Stimulated activated CD4-positive, alpha-beta T cell treated with anti-CD3 and anti-CD28 coated beads, Interleukin-1b, Interleukin-23, amount 100 ng/mL, for 1 hour (primary cell): ENCODE data around the gene LITAFD.

ENCODE experiments used
- DNase-seq, 2 donors: peaks; one replicate each; pipeline ENCODE4 v3.0.0-alpha.2; 2020; ENCODE audit warnings: low read depth in 2 of 2

Gene LITAFD

DNA sequence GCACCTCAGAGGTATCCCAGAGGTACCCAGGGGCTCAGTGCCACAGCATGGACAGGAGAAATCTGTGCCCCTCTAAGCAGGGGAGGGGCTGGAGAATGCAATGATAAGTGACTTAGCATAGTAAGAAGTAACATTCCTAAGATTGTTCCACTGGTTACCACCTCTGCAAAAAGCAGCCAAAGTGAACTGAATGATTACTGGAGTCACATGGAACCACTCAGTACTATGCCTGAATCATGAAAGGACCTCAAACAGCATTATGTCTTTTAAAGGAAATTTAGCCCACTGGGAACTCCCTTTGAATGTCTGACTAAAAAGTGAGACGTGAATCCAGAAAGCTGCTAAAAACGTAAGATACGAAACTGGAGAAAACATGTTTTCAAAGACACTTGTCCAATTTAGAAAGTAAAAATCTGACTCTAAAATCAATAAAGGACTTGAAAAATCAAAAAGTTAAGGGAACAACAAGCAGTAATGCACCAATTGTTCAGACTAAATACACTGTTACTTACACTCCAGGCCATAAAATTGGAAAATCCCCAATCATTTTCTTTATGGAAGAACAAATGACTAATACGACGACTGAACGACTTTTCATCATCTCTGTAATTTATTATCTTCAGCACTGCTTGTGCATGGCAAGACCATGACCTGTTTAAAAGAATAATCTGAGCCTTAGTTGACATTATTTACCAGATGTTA, 38.6 kb downstream of the LITAFD start:
- DNase-seq: no peak

DNA sequence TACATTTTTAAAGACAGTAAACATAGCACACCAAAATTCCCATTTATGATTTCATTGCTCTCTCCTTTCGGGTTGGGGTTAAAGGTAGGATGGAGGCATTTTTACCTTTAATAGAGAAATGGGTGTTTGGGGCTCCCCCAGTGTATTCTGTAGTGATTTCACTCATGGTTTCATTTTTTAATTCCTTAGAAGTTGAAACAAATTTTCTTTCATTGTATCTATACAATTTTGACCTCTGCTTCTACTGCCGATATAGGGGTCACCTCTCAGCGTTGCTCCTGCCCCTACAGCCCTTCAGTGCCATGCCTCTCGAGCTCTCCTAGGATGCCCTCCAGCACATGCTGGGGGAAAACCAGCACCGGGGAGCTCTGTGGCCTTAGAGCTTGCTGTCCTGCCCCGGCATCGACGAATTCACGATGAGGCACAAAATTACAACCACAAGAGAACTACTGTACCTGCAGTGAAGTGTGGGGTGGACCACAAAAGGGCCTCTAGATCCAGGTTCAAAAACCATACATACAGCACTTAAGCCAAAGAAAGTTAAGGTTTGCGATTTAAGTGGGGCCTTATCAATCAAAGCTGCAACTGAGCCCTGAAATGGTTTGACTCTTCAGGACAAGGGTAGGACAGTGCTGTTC, 39.3 kb downstream of the LITAFD start:
- DNase-seq: no peak

DNA sequence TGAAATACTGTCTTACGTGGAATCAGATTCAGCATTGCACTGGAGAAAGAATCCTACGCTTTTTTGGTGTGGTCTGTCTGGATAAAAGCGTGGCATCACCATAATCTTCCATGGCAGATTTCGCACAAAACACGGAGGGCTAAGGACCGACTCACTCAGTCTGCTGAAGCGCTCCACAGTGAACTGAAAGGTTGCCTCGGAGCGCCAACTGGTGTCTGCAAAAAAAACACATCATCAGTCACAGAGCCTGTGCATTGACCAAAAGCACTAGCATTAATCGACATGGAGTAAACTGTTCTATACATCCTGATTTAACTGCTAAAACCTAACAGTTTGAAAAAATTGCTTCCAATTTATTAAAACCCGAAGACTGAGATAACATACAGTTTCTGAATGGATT, 41.0 kb downstream of the LITAFD start:
- DNase-seq: no peak

DNA sequence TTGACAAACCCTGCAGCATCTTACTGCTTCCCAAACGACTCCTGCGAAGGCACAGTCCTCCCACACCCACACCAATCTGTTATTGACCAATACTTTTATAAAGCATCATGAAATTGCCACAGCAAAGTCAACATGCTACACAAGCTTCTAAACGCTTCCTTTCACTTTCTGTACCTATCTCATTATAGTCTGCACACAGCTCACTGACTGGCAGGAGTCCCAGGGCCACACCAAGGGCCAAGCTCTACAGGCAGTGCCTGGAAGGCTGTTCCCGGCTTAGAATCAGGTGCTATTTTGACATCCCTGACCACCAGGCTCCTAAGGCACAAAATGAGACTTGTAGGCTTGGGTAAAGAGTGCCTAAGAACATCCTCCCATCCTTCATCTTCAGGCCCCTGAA, 42.1 kb downstream of the LITAFD start:
- DNase-seq: no peak

DNA sequence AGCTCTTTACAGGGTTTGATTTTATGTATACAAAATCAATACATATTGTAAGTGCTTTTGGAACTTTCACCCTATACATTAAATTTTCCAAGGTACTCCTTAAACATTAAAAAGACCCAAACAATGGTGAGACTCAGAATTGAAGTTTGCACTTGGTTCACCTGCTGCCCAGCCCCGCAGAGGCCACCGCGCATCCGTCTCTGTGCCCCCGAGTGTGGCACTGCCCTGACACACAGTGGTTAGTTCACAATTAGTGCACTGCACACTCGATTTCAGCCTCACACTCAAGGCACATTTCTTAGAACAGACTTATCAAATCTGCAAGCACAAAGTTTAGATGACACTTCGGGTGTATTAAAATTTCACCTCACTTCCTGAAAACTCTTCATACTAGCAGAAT, 43.3 kb downstream of the LITAFD start:
- no peak for DNase-seq

DNA sequence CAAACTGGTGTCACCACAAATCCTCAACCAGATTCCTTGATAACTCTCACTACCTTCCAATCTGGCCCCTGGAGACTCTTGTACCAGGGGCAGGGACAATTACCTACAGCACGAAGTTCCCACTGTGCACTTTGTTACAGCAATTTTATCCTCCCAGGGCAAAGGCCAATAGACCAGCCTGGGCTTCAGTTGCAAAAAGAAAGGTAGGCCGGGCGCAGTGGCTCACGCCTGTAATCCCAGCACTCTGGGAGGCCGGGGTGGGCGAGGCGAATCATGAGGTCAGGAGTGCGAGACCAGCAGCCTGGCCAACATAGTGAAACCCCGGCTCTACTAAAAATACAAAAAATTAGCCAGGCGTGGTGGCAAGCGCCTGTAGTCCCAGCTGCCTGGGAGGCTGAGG, 44.7 kb downstream of the LITAFD start:
- DNase-seq: no peak

DNA sequence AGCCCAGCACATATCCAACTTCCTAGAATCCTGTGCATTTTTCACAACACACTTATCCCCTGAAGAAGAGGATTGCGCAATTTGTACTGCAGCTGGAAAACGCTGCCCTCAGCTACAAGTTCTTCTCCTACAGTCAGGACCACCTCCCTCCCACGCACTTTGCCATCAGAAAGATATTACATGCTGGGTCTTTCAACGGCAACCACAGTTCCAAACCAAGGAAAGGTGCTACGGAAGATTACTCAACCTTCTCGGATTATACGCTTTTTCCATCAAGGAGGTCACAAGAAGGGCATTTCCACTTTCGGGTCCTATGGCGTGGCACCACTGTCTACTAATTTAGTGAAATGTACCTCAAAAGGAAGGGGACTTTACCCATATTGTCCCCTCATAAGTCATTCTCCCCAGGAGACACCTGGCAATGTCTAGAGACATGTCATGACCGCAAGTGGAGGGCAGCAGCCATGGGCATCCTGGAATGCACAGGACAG, 46.4 kb downstream of the LITAFD start:
- DNase-seq: no peak

DNA sequence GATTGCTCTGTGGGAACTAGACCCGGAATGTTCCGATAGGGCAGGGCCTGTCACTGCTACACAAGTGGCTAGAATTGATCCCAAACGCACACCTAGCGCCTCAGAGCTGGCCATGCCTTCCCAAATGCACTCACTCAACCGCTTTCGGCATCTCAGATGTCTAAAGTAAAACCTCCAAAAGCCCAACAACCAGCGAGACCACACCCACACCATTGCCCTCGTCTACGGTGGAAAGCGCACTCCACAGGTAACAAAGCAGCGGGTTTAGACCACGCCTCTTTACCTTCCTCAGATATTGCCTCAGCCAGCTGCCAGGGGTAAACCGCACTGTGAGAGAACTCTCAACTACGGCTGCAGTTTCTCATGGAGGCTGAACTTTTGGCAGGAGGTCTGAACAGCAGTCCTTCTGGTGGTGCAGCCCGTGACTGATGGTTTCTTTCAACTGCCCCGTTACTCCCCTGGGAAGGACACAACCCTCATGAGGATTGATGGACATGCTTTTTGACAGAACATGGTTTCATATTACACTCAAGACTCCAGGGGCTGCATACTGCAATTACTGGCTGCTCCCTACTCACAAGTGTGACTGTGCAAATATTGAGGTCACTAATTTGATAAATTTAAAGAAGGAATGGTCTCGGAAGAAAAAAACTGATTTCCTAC, 47.1 kb downstream of the LITAFD start:
- DNase-seq: no peak

DNA sequence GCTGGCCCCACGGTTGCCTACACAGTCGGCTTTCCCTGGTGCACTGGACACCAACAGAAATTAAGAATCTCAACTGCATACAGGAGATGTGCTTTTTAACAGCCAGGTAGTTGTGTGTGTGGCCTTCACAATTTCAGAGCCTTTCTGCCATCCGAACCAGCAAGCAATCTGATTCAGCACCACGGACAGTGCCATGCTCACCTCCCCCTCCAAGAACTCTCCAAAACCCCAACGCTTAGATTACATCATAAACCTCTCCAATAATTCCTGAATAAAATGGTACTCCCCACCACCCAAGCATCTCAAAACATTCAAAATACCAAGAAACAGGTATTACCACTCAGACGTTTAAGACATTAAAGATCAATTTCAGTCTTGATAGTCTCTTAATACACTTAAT, 49.7 kb downstream of the LITAFD start:
- peak in 1 of 2 donors; percentile 32 for DNase-seq

DNA sequence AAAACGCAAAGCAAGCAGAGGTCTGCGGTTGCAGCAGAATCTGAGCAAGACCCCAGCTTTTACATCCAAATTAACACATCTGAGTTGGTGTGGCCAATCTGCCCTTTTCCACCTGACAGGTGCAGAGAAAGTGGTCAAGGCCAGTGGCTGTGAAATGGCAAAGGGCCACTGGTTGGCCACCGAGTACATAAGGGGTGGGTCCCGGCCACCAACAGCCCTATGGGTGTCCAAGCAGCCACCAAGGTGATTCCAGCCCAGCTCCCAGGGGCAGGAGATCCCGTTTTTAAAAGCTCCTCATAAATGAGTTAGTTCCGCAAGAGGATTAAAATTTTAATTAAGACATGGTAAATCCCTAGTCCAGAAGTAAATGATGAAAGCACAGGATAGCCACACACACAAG, 52.5 kb downstream of the LITAFD start:
- no peak for DNase-seq
